HepG2 (cell line): ENCODE measurements around the gene NKD1. TPM values are rescaled to one million over a fixed set of nuclear protein-coding genes. Genes with fewer than 3 reads are reported as not detected.

Source experiments
- ARNT2 ChIP-seq: sonication (generic); formaldehyde crosslinking; IDR thresholded peaks from 2 replicates; pipeline ENCODE4 v1.8.0; 2022; ENCODE audit warnings: mild to moderate bottlenecking, low read depth, missing genetic modification reagents, moderate library complexity
- ATF7 ChIP-seq, 2 experiments: fragments of 450-650 bp in 1 of 2; sonication (generic) in 1 of 2; formaldehyde crosslinking in 1 of 2; IDR thresholded peaks; 2 replicates each; pipeline versions ENCODE4 v1.4.0 to v1.6.1; 2016 to 2020; ENCODE audit warnings: antibody characterized with exemption in 1 of 2, mild to moderate bottlenecking in 1 of 2, missing genetic modification reagents in 1 of 2
- ETV6 ChIP-seq: sonication (generic); formaldehyde crosslinking; conservative IDR thresholded peaks from 2 replicates; pipeline ENCODE4 v1.4.0; 2020; ENCODE audit warnings: missing genetic modification reagents
- HOXD1 ChIP-seq: sonication (generic); formaldehyde crosslinking; IDR thresholded peaks from 2 replicates; pipeline ENCODE4 v1.5.0; 2020; ENCODE audit warnings: missing genetic modification reagents
- KDM2A ChIP-seq: sonication (generic); formaldehyde crosslinking; IDR thresholded peaks from 2 replicates; pipeline ENCODE4 v1.4.0; 2020; ENCODE audit warnings: low read depth, missing genetic modification reagents, borderline replicate concordance
- KLF13 ChIP-seq: sonication (generic); formaldehyde crosslinking; IDR thresholded peaks from 2 replicates; pipeline ENCODE4 v1.4.0; 2020; ENCODE audit warnings: mild to moderate bottlenecking, missing genetic modification reagents
- MED13 ChIP-seq: sonication (generic); formaldehyde crosslinking; IDR thresholded peaks from 2 replicates; pipeline ENCODE4 v1.5.0; 2020; ENCODE audit warnings: missing genetic modification reagents
- MXD4 ChIP-seq: IDR thresholded peaks from 2 replicates; pipeline ENCODE4 v1.6.1; 2016; ENCODE audit warnings: mild to moderate bottlenecking, missing biosample characterization, missing genetic modification reagents
- NFIC ChIP-seq: IDR thresholded peaks from 2 replicates; pipeline ENCODE4 v1.6.1; 2012; ENCODE audit warnings: mild to moderate bottlenecking, low read length, inconsistent platforms
- PCBP1 ChIP-seq: fragments of 200-400 bp; formaldehyde crosslinking; IDR thresholded peaks from 2 replicates; pipeline ENCODE4 v1.6.1; 2017; ENCODE audit warnings: mild to moderate bottlenecking, low read depth, low read length, borderline replicate concordance
- RBM22 ChIP-seq: fragments of 200-400 bp; formaldehyde crosslinking; optimal IDR thresholded peaks from 2 replicates; pipeline ENCODE3; 2017; ENCODE audit warnings: mild to moderate bottlenecking, low read length, moderate library complexity
- REL ChIP-seq: sonication (generic); formaldehyde crosslinking; conservative IDR thresholded peaks from 2 replicates; pipeline ENCODE4 v1.8.0; 2022; ENCODE audit warnings: mild to moderate bottlenecking, missing genetic modification reagents, moderate library complexity
- SETDB1 ChIP-seq: sonication (generic); formaldehyde crosslinking; IDR thresholded peaks from 2 replicates; pipeline ENCODE4 v1.5.1; 2020; ENCODE audit warnings: missing genetic modification reagents, mild to moderate bottlenecking, borderline replicate concordance
- SOX6 ChIP-seq, 2 experiments: fragments of 450-650 bp in 1 of 2; sonication (generic) in 1 of 2; formaldehyde crosslinking in 1 of 2; IDR thresholded peaks; 2 replicates each; pipeline versions ENCODE4 v1.4.0 to v1.6.1; 2017 to 2020; ENCODE audit warnings: antibody characterized with exemption in 1 of 2, mild to moderate bottlenecking in 1 of 2, missing genetic modification reagents in 1 of 2
- ZFP36L2 ChIP-seq: sonication (generic); formaldehyde crosslinking; IDR thresholded peaks from 2 replicates; pipeline ENCODE4 v1.4.0; 2020; ENCODE audit warnings: missing genetic modification reagents
- ZNF441 ChIP-seq: sonication (generic); formaldehyde crosslinking; IDR thresholded peaks from 2 replicates; pipeline ENCODE4 v1.7.0; 2021; ENCODE audit warnings: missing genetic modification reagents, borderline replicate concordance
- ZNF660 ChIP-seq: sonication (generic); formaldehyde crosslinking; IDR thresholded peaks from 2 replicates; pipeline ENCODE4 v1.5.1; 2020; ENCODE audit warnings: mild to moderate bottlenecking, low read depth, missing genetic modification reagents, borderline replicate concordance
- ZNF772 ChIP-seq: sonication (generic); formaldehyde crosslinking; IDR thresholded peaks from 2 replicates; pipeline ENCODE4 v1.5.0; 2020; ENCODE audit warnings: mild to moderate bottlenecking, missing genetic modification reagents
- ZNF83 ChIP-seq: sonication (generic); formaldehyde crosslinking; IDR thresholded peaks from 2 replicates; pipeline ENCODE4 v1.4.0; 2020; ENCODE audit warnings: missing genetic modification reagents, mild to moderate bottlenecking, borderline replicate concordance
- polyA plus RNA-seq, 8 experiments: library from polyadenylated mRNA; depleted of rRNA in 3 of 8; stranded (reverse) in 7 of 8; unstranded in 1 of 8; fragments of >200 nt; fragmentation: Illumina TruSeq in 4 of 8; extraction: Trizol in 4 of 8; gene quantifications; 2 replicates each; pipeline versions ENCODE4 v1.2.1 to v1.2.3, GENCODE V29; 2011 to 2016; ENCODE audit warnings: low read depth in 4 of 8, missing spikeins in 1 of 8, mixed read lengths in 1 of 8; ENCODE audit not compliant: insufficient read depth in 1 of 8
- total RNA-seq, 5 experiments: library from RNA; depleted of rRNA; stranded (reverse); fragments of >200 nt; fragmentation: Illumina TruSeq; extraction: Trizol; gene quantifications; 2 replicates each; pipeline ENCODE4 v1.2.3, GENCODE V29; 2016; ENCODE audit warnings: low read depth in 1 of 5
- TF ChIP-seq, protein P1 (sequence below): fragments of 450-650 bp; IDR thresholded peaks from 2 replicates; pipeline ENCODE4 v1.6.1; 2017; ENCODE audit warnings: mild to moderate bottlenecking
- TF ChIP-seq, protein P2 (sequence below): fragments of 450-650 bp; IDR thresholded peaks from 2 replicates; pipeline ENCODE4 v1.6.1; 2016
- TF ChIP-seq, protein P3 (sequence below): sonication (generic); formaldehyde crosslinking; conservative IDR thresholded peaks from 2 replicates; pipeline ENCODE4 v1.8.1; 2023; ENCODE audit warnings: missing genetic modification reagents
- TF ChIP-seq, protein P4 (sequence below): sonication (generic); formaldehyde crosslinking; IDR thresholded peaks from 2 replicates; pipeline ENCODE4 v1.4.0; 2020; ENCODE audit warnings: missing genetic modification reagents

Gene NKD1
- total and polyA plus RNA-seq, 2 of the 13 experiments (the other 11 are each of a cell fraction or from before 2014, with no cell fraction given), result 70.4 to 121 TPM

- TF ChIP-seq ZNF660 (CRISPR knock-in tag) (no peak), SETDB1 (no peak), ARNT2 (CRISPR knock-in tag) (no peak; the same call in 1 of the 2 replicates), HOXD1 (CRISPR knock-in tag) (no peak), ETV6 (CRISPR knock-in tag) (no peak), ZFP36L2 (CRISPR knock-in tag) (no peak), KDM2A (CRISPR knock-in tag) (no peak; the same call in 1 of the 2 replicates), MXD4 (no peak), PCBP1 (peak; percentile 84; the same call in 1 of the 2 replicates), ZNF772 (CRISPR knock-in tag) (0 out of 2 replicates have a peak, but pooled peaks have one; percentile 34), NFIC (no peak), SOX6 (IDR thresholded peaks at IDR 0.05) (no peak), SOX6 (CRISPR knock-in tag; IDR thresholded peaks at IDR 0.05) (no peak), MED13 (CRISPR knock-in tag) (no peak), KLF13 (CRISPR knock-in tag) (no peak), RBM22 (peak; percentile 84), ZNF441 (CRISPR knock-in tag) (no peak), REL (no peak), ATF7 (IDR thresholded peaks at IDR 0.05) (no peak), ATF7 (CRISPR knock-in tag; IDR thresholded peaks at IDR 0.05) (no peak), ZNF83 (CRISPR knock-in tag) (no peak)
- TF ChIP-seq, protein P1, sequence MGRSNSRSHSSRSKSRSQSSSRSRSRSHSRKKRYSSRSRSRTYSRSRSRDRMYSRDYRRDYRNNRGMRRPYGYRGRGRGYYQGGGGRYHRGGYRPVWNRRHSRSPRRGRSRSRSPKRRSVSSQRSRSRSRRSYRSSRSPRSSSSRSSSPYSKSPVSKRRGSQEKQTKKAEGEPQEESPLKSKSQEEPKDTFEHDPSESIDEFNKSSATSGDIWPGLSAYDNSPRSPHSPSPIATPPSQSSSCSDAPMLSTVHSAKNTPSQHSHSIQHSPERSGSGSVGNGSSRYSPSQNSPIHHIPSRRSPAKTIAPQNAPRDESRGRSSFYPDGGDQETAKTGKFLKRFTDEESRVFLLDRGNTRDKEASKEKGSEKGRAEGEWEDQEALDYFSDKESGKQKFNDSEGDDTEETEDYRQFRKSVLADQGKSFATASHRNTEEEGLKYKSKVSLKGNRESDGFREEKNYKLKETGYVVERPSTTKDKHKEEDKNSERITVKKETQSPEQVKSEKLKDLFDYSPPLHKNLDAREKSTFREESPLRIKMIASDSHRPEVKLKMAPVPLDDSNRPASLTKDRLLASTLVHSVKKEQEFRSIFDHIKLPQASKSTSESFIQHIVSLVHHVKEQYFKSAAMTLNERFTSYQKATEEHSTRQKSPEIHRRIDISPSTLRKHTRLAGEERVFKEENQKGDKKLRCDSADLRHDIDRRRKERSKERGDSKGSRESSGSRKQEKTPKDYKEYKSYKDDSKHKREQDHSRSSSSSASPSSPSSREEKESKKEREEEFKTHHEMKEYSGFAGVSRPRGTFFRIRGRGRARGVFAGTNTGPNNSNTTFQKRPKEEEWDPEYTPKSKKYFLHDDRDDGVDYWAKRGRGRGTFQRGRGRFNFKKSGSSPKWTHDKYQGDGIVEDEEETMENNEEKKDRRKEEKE, result no peak
- TF ChIP-seq, protein P2, sequence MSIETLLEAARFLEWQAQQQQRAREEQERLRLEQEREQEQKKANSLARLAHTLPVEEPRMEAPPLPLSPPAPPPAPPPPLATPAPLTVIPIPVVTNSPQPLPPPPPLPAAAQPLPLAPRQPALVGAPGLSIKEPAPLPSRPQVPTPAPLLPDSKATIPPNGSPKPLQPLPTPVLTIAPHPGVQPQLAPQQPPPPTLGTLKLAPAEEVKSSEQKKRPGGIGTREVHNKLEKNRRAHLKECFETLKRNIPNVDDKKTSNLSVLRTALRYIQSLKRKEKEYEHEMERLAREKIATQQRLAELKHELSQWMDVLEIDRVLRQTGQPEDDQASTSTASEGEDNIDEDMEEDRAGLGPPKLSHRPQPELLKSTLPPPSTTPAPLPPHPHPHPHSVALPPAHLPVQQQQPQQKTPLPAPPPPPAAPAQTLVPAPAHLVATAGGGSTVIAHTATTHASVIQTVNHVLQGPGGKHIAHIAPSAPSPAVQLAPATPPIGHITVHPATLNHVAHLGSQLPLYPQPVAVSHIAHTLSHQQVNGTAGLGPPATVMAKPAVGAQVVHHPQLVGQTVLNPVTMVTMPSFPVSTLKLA, result no peak
- TF ChIP-seq, protein P3, sequence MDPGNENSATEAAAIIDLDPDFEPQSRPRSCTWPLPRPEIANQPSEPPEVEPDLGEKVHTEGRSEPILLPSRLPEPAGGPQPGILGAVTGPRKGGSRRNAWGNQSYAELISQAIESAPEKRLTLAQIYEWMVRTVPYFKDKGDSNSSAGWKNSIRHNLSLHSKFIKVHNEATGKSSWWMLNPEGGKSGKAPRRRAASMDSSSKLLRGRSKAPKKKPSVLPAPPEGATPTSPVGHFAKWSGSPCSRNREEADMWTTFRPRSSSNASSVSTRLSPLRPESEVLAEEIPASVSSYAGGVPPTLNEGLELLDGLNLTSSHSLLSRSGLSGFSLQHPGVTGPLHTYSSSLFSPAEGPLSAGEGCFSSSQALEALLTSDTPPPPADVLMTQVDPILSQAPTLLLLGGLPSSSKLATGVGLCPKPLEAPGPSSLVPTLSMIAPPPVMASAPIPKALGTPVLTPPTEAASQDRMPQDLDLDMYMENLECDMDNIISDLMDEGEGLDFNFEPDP (CRISPR knock-in tag), result no peak
- TF ChIP-seq, protein P4, sequence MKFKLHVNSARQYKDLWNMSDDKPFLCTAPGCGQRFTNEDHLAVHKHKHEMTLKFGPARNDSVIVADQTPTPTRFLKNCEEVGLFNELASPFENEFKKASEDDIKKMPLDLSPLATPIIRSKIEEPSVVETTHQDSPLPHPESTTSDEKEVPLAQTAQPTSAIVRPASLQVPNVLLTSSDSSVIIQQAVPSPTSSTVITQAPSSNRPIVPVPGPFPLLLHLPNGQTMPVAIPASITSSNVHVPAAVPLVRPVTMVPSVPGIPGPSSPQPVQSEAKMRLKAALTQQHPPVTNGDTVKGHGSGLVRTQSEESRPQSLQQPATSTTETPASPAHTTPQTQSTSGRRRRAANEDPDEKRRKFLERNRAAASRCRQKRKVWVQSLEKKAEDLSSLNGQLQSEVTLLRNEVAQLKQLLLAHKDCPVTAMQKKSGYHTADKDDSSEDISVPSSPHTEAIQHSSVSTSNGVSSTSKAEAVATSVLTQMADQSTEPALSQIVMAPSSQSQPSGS, result no peak
These were observed 839 bp downstream of the NKD1 start (continued) for GRCh38 chr16:50548909-50549560.
